HFF-Myc (cell line): ENCODE measurements around the gene DNAH7.

Source experiments
- DNase-seq: peaks from one replicate; pipeline ENCODE4 v3.0.0-alpha.2; 2011; ENCODE audit warnings: low read depth; ENCODE audit errors: extremely low read depth
- H3K4me3 ChIP-seq: replicated peaks from 2 replicates; pipeline ENCODE4 v1.5.1; 2011; ENCODE audit warnings: low read depth, mild to moderate bottlenecking, control low read depth, low read length
- CTCF ChIP-seq: IDR thresholded peaks from 2 replicates; pipeline ENCODE4 v1.5.1; 2012; ENCODE audit warnings: mild to moderate bottlenecking, low read depth, low read length, control low read depth; ENCODE audit errors: missing control alignments

The DNAH7 gene

DNA sequence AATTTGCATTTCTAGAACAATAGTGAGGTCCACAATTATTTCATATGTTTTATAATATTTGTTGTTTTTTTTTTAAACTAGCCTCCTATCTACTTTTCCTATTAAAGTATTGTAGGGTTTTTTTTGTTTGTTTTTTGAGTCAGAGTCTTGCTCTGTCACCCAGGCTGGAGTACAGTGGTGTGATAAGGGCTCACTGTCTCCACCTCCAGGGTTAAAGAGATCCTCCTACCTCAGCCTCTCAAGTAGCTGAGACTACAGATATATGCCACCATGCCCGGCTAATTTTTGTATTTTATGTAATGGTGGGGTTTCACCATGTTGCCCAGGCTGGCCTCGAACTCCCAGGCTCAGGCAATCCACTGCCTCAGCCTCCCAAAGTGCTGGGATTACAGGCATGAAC lies 289.1 kb downstream of the DNAH7 start:
- H3K4me3 ChIP-seq = no peak overlapping the region
- no peak for DNase-seq
- no peak for TF ChIP-seq CTCF

DNA sequence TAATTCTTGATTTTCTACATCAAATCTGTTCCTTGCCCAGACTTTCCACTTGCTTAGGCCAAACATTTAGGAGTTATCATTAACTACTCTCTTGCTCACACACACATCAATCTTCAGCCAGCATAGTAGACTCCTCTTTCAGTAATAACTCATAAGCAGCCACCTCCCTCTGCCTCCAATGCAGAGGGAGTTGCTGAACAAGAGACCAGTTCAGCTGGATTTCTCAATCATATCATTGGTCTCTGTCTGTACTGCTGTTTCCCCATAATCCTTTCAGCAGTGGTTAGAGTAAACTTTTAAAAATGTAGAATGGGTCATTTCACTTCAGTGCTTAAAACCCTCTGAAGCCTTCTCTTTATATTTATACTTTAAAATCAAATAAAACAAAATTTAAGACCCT lies 298.7 kb downstream of the DNAH7 start:
- H3K4me3 ChIP-seq = no peak overlapping the region
- TF ChIP-seq CTCF = no peak
- DNase-seq = no peak

DNA sequence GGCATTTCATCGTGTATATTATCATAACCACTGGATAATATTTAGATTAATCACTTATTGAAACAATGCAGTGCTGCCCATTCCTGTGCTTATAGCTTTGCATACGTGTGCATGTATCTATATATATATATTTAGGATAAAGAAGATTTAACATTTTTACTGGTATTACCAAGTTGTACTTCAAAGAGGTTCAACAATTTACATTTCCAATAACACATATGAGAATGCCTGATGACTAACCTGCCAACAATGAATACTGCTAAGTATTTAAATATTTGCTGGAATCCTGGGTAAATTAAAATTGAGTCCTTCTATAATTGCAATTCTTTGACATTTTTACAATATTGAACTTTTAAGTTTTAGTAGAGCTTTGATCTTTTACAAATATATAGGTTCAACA lies 300.2 kb downstream of the DNAH7 start:
- TF ChIP-seq CTCF = no peak
- no peak for DNase-seq
- H3K4me3 ChIP-seq = no peak overlapping the region

- H3K4me3 ChIP-seq = no peak overlapping the region
- TF ChIP-seq CTCF = no peak
- no peak for DNase-seq
These were observed 301.9 kb downstream of the DNAH7 start for GRCh38 chr2:195766691-195767090.

GRCh38 chr2:195763866-195764265 lies 304.8 kb downstream of the DNAH7 start:
- no peak for DNase-seq
- TF ChIP-seq CTCF = no peak
- H3K4me3 ChIP-seq = no peak overlapping the region

- TF ChIP-seq CTCF = no peak
- no peak for DNase-seq
- no peak overlapping the region for H3K4me3 ChIP-seq
These were observed 308.8 kb downstream of the DNAH7 start for GRCh38 chr2:195759877-195760276.

DNA sequence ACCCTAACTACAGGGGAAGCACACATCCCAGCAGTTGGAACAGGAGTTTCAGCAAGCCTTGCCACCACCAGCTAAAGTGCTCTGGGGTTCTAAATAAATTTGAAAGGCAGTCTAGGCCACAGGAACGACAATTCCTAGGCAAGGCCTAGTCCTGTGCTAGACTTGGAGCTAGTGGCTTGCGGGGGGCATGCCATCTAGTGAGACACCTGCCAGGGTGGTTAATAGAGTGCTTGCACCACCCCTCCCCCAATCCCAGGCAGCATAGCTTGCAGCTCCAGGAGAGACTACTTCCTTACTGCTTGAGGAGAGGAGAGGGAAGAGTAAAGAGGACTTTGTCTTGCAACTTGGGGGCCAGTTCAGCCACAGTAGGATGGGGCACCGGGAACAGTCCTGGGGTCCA lies 309.8 kb downstream of the DNAH7 start:
- no peak overlapping the region for H3K4me3 ChIP-seq
- no peak for DNase-seq
- no peak for TF ChIP-seq CTCF
